ENCODE results near the gene DNAH17.
A peak's percentile ranks its signal among the peaks of the same experiment; 100 is the strongest.

DNAH17 gene

GRCh38 chr17:78380370-78380769 lies 196.8 kb downstream of the DNAH17 start:
- DNase-seq (ENCODE audit: insufficient read length, low spot score) (no peak), FAIRE-seq (no peak)

GRCh38 chr17:78379131-78379491 lies 198.1 kb downstream of the DNAH17 start:
- DNase-seq (ENCODE audit: insufficient read length, low spot score) (no peak), FAIRE-seq (no peak)

GRCh38 chr17:78378225-78379130 lies 198.7 kb downstream of the DNAH17 start, which contains the start of gene PGS1:
Gene PGS1, plus strand, starts transcription at chr17:78378649. Its CDS starts 17 bp downstream, at chr17:78378666.
- DNase-seq (ENCODE audit: insufficient read length, low spot score) (no peak), FAIRE-seq (peak; percentile 54)

- DNase-seq (ENCODE audit: insufficient read length, low spot score) (no peak), FAIRE-seq (no peak)
Observed at GRCh38 chr17:78377858-78378224, 199.4 kb downstream of the DNAH17 start.

- DNase-seq (ENCODE audit: insufficient read length, low spot score) (no peak), FAIRE-seq (no peak)
Observed at GRCh38 chr17:78376161-78376560, 201.0 kb downstream of the DNAH17 start.

- FAIRE-seq = peak; percentile 36
- DNase-seq (ENCODE audit: insufficient read length, low spot score) = no peak
Observed at GRCh38 chr17:78375401-78376151, 201.6 kb downstream of the DNAH17 start.

GRCh38 chr17:78374631-78375274 lies 202.4 kb downstream of the DNAH17 start:
- DNase-seq (ENCODE audit: insufficient read length, low spot score) (peak; percentile 74), FAIRE-seq (peak; percentile 60)

GRCh38 chr17:78374189-78374588 lies 203.0 kb downstream of the DNAH17 start:
- DNase-seq (ENCODE audit: insufficient read length, low spot score) = no peak
- no peak for FAIRE-seq

All from HTR-8/SVneo (cell line).